Hepatocyte (in vitro differentiated cells): ENCODE measurements around the gene ADCY4. TPM values are rescaled to one million over a fixed set of nuclear protein-coding genes. Genes with fewer than 3 reads are reported as not detected.

ENCODE experiments used
- DNase-seq: peaks from one replicate; pipeline ENCODE4 v3.0.0-alpha.2; 2016; ENCODE audit warnings: low spot score
- H2AFZ ChIP-seq: fragments of 200-600 bp; sonication (generic); 2 replicates; pipeline ENCODE4 v1.6.0; 2016; ENCODE audit warnings: antibody characterized with exemption, mild to moderate bottlenecking
- H3K27ac ChIP-seq: fragments of 200-600 bp; sonication (generic); 2 replicates; pipeline ENCODE4 v1.5.1; 2016; ENCODE audit warnings: mild to moderate bottlenecking
- H3K27me3 ChIP-seq: fragments of 200-600 bp; sonication (generic); 2 replicates; pipeline ENCODE4 v1.6.1; 2016
- H3K36me3 ChIP-seq: fragments of 200-600 bp; sonication (generic); replicated peaks from 2 replicates; pipeline ENCODE4 v1.5.1; 2016; ENCODE audit warnings: low read depth; ENCODE audit not compliant: insufficient read depth
- H3K4me1 ChIP-seq: fragments of 200-600 bp; sonication (generic); 2 replicates; pipeline ENCODE4 v1.5.1; 2016; ENCODE audit warnings: mild to moderate bottlenecking, moderate library complexity; ENCODE audit not compliant: insufficient read depth
- H3K4me2 ChIP-seq: fragments of 200-600 bp; sonication (generic); 2 replicates; pipeline ENCODE4 v1.6.0; 2016
- H3K4me3 ChIP-seq: fragments of 200-600 bp; sonication (generic); 2 replicates; pipeline ENCODE4 v1.5.1; 2016; ENCODE audit warnings: mild to moderate bottlenecking
- H3K79me2 ChIP-seq: fragments of 200-600 bp; sonication (generic); 2 replicates; pipeline ENCODE4 v1.6.0; 2017; ENCODE audit warnings: mild to moderate bottlenecking
- H3K9me2 ChIP-seq: fragments of 200-600 bp; sonication (generic); replicated peaks from 2 replicates; pipeline ENCODE4 v1.6.0; 2017; ENCODE audit warnings: mild to moderate bottlenecking; ENCODE audit not compliant: insufficient read depth
- H3K9me3 ChIP-seq: fragments of 200-600 bp; sonication (generic); 2 replicates; pipeline ENCODE4 v1.5.1; 2016; ENCODE audit warnings: low read depth, mild to moderate bottlenecking
- H4K20me1 ChIP-seq: fragments of 200-600 bp; sonication (generic); 2 replicates; pipeline ENCODE4 v1.6.0; 2016; ENCODE audit warnings: mild to moderate bottlenecking; ENCODE audit not compliant: insufficient read depth, poor library complexity, severe bottlenecking
- EZH2 ChIP-seq: fragments of 200-600 bp; sonication (generic); IDR thresholded peaks from 2 replicates; pipeline ENCODE4 v1.6.1; 2016; ENCODE audit warnings: antibody characterized with exemption, mild to moderate bottlenecking, borderline replicate concordance
- EZH2phosphoT487 ChIP-seq: fragments of 200-600 bp; sonication (generic); IDR thresholded peaks from one replicate; pipeline ENCODE4 v1.6.1; 2018; ENCODE audit warnings: antibody characterized with exemption, mild to moderate bottlenecking, low read depth, moderate library complexity; ENCODE audit not compliant: unreplicated experiment, severe bottlenecking
- WGBS: methylation state at CpG from one replicate; pipeline ENCODE4 v1.1.6; 2016; ENCODE audit warnings: low lambda C conversion rate; ENCODE audit errors: missing lambda C conversion rate; 5-methylcytosine and 5-hydroxymethylcytosine counted together
- polyA plus RNA-seq: library from polyadenylated mRNA; unstranded; fragments of >200 nt; fragmentation: Nextera tagmentation; extraction: Ambion mirVana; gene quantifications from 2 replicates; pipeline ENCODE4 v1.2.1, GENCODE V29; 2016
- total RNA-seq: library from RNA; depleted of rRNA; stranded (reverse); fragments of >200 nt; gene quantifications from 2 replicates; pipeline ENCODE4 v1.2.3, GENCODE V29; 2014
- TF ChIP-seq, protein P1 (sequence below): fragments of 200-600 bp; sonication (generic); IDR thresholded peaks from 2 replicates; pipeline ENCODE4 v1.5.1; 2016; ENCODE audit warnings: antibody characterized with exemption, mild to moderate bottlenecking; ENCODE audit not compliant: poor library complexity

Gene ADCY4
- total and polyA plus RNA-seq, 2 experiments from 2014 or later: 0.63 to 1.3 TPM

DNA sequence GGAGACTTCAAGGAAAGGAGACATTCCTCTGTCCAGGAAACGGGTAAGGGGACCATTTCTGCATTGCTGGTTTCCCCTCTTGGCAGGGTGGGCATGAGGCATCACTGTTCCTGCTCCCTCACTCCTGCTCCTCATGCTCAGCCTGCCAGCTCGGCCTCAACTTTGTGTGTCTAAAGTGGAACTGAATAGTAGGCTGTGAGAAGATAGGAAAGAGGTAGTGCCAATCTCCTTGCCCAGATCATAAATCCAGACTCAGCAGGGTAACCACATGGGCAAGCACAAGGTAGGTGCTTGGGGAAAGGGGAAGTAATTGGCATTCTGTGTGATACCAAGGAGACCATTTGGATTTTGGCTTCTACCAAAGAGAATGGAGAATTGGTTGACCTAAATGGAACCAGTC, 21.0 kb downstream of the ADCY4 start:
- Histone ChIP-seq H3K9me3 (no peaks in the 10 kb centered on the region), H3K27ac (no peak overlapping the region), H4K20me1 (no peaks in the 10 kb centered on the region), H3K4me1 (no peaks in the 10 kb centered on the region), H3K9me2 (no peaks in the 10 kb centered on the region), H3K79me2 (no peaks in the 10 kb centered on the region), H3K36me3 (no peaks in the 10 kb centered on the region), H3K4me3 (no peak overlapping the region), H3K27me3 (no peaks in the 10 kb centered on the region), H2AFZ (no peak overlapping the region), H3K4me2 (no peak overlapping the region)
- WGBS: 84% methylated on average over 2 of the region's 2 CpGs
- TF ChIP-seq EZH2phosphoT487: no peak
- TF ChIP-seq, protein P1, sequence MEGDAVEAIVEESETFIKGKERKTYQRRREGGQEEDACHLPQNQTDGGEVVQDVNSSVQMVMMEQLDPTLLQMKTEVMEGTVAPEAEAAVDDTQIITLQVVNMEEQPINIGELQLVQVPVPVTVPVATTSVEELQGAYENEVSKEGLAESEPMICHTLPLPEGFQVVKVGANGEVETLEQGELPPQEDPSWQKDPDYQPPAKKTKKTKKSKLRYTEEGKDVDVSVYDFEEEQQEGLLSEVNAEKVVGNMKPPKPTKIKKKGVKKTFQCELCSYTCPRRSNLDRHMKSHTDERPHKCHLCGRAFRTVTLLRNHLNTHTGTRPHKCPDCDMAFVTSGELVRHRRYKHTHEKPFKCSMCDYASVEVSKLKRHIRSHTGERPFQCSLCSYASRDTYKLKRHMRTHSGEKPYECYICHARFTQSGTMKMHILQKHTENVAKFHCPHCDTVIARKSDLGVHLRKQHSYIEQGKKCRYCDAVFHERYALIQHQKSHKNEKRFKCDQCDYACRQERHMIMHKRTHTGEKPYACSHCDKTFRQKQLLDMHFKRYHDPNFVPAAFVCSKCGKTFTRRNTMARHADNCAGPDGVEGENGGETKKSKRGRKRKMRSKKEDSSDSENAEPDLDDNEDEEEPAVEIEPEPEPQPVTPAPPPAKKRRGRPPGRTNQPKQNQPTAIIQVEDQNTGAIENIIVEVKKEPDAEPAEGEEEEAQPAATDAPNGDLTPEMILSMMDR: no peak
- TF ChIP-seq EZH2: no peak
- DNase-seq: no peak

DNA sequence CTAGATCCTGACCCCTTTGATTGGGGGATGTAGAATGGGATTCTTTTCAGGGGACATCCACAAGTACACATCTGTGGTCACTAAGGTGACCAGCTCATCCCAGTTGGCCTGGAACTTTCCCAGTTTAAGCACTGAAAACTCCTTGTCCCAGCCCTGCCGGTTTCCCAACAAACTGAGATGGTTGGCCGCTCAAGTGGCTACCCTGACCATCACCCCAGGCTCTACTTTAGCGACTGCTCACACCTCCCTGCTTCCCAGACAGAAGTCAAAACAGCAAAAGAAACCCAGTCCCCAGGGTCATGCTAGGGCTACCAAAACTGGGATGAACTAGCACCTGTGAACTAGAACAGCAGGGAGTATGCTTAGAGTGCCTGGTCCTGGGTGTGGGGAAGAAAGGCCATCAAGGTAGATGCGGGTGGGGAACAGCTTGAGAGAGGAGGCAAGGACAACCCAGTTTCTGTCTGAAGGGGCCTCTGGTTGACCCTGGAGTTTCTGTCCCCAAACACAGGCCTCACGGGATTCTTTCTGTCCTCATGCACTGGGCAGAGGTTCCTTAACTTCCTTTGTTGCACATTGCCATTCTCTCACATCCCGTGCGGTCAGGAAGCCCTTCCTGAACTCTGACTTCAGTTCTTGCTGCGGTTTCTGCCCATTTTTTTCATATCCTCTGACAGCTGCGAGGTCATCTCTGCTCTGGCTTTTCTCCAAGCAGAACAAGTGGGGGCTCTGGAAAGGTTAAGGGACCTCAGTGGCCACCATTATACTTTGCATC, 21.9 kb downstream of the ADCY4 start:
- no peak overlapping the region for H3K27ac ChIP-seq
- no peak overlapping the region for H2AFZ ChIP-seq
- DNase-seq: no peak
- H3K4me1 ChIP-seq: peaks cover 5% of the 10 kb centered on the region
- no peak overlapping the region for H3K4me3 ChIP-seq
- no peaks in the 10 kb centered on the region for H3K9me3 ChIP-seq
- no peaks in the 10 kb centered on the region for H3K79me2 ChIP-seq
- H3K9me2 ChIP-seq: no peaks in the 10 kb centered on the region
- 90% methylated on average over 9 of the region's 9 CpGs for WGBS
- H4K20me1 ChIP-seq: no peaks in the 10 kb centered on the region
- TF ChIP-seq, protein P1: no peak
- TF ChIP-seq EZH2phosphoT487: no peak
- H3K36me3 ChIP-seq: no peaks in the 10 kb centered on the region
- H3K4me2 ChIP-seq: no peak overlapping the region
- no peaks in the 10 kb centered on the region for H3K27me3 ChIP-seq

DNA sequence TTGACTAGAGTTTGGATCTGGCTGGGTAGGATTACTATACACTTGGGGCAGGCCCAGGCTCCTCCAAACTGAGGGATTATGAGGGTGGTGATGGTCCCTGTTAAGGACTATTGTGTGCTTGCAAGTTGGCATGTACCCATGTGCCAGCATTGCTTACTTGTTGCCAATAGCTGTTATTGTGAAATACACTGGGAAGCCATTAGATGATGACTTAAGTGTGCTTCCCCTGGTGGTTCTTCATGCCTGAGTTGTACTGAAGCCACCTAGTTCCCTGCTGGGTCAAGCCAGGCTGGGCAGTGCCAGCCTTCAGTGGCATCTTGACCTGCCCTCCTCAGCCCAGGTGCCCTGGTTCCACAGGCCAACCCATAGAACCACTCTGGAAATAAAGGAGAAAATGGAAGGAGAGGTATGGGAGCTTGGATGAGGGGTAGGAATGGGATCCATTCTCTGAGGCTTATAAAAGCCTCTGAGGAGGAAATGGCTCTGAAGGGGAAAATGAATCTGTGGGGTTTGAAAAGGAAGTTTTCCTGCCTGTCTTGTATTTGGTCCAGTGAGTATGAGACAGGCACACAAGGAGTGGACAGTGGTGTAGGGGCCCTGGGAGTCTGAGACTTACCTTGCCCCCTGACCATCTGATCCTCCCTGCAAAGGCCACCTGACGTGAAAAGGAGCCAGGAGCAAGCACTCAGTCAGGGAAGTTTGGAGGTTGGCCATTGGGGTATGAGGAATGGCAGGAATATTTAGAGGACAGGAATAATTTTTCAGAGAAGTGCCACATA, 22.8 kb downstream of the ADCY4 start:
- H4K20me1 ChIP-seq: no peaks in the 10 kb centered on the region
- H3K4me2 ChIP-seq: no peak overlapping the region
- TF ChIP-seq EZH2: no peak
- TF ChIP-seq EZH2phosphoT487: no peak
- TF ChIP-seq, protein P1: no peak
- no peak for DNase-seq
- H3K79me2 ChIP-seq: no peaks in the 10 kb centered on the region
- no peak overlapping the region for H3K27ac ChIP-seq
- no peaks in the 10 kb centered on the region for H3K27me3 ChIP-seq
- H3K9me3 ChIP-seq: no peaks in the 10 kb centered on the region
- no peak overlapping the region for H3K4me3 ChIP-seq
- no peaks in the 10 kb centered on the region for H3K9me2 ChIP-seq
- H3K4me1 ChIP-seq: peaks cover 5% of the 10 kb centered on the region
- no peak overlapping the region for H2AFZ ChIP-seq
- no peaks in the 10 kb centered on the region for H3K36me3 ChIP-seq
- 91% methylated on average over 1 of the region's 1 CpG for WGBS
